K562 (cell line): ENCODE measurements around the gene RCOR1. TPM values are rescaled to one million over a fixed set of nuclear protein-coding genes. Genes with fewer than 3 reads are reported as not detected.
A peak's percentile ranks its signal among the peaks of the same experiment; 100 is the strongest.

Experiments
- FOXM1 ChIP-seq, 2 experiments: fragments of 450-650 bp in 1 of 2; sonication (generic) in 1 of 2; formaldehyde crosslinking in 1 of 2; IDR thresholded peaks; 2 replicates each; pipeline versions ENCODE4 v1.6.1 to v1.9.0; 2017 to 2022; ENCODE audit warnings: low read depth in 2 of 2, mild to moderate bottlenecking in 2 of 2, missing genetic modification reagents in 1 of 2, moderate library complexity in 1 of 2
- GATA2 ChIP-seq: sonication (generic); formaldehyde crosslinking; IDR thresholded peaks from 2 replicates; pipeline ENCODE4 v1.4.0; 2020; ENCODE audit warnings: mild to moderate bottlenecking, missing genetic modification reagents
- HNRNPL ChIP-seq: fragments of 200-400 bp; formaldehyde crosslinking; IDR thresholded peaks from 2 replicates; pipeline ENCODE4 v1.6.1; 2017; ENCODE audit warnings: low read depth, mild to moderate bottlenecking, low read length
- JUND ChIP-seq, 2 experiments: IDR thresholded peaks; 2 replicates in 1 of 2; 3 replicates in 1 of 2; pipeline ENCODE4 v1.6.1; 2011; ENCODE audit warnings: borderline replicate concordance in 2 of 2, low read depth in 2 of 2, low read length in 2 of 2, improper control_type of control experiment in 1 of 2, missing biosample characterization in 1 of 2, missing genetic modification characterization in 1 of 2, missing genetic modification reagents in 1 of 2
- KLF16 ChIP-seq: IDR thresholded peaks from 2 replicates; pipeline ENCODE4 v1.6.1; 2016; ENCODE audit warnings: antibody characterized with exemption
- POLR2AphosphoS5 ChIP-seq: IDR thresholded peaks from 2 replicates; pipeline ENCODE4 v1.6.1; 2011; ENCODE audit warnings: mild to moderate bottlenecking, low read depth, low read length, moderate library complexity; ENCODE audit not compliant: control insufficient read depth, insufficient read depth
- SMARCE1 ChIP-seq: fragments of 450-650 bp; IDR thresholded peaks from 2 replicates; pipeline ENCODE4 v1.7.1; 2016; ENCODE audit warnings: mild to moderate bottlenecking
- SOX6 ChIP-seq: fragments of 450-650 bp; IDR thresholded peaks from 2 replicates; pipeline ENCODE4 v1.6.1; 2014; ENCODE audit warnings: mild to moderate bottlenecking
- TEAD4 ChIP-seq, 2 experiments: sonication (generic) in 1 of 2; formaldehyde crosslinking in 1 of 2; IDR thresholded peaks; 2 replicates each; pipeline versions ENCODE4 v1.6.1 to v1.8.0; 2012 to 2022; ENCODE audit warnings: borderline replicate concordance in 1 of 2, inconsistent platforms in 1 of 2, low read length in 1 of 2, mild to moderate bottlenecking in 1 of 2, missing genetic modification reagents in 1 of 2
- TFAM ChIP-seq: fragments of 250-450 bp; sonication (Bioruptor Pico); conservative IDR thresholded peaks from 2 replicates; pipeline ENCODE4 v1.5.0; 2021; ENCODE audit warnings: mild to moderate bottlenecking, moderate library complexity
- polyA plus RNA-seq, 8 experiments: library from polyadenylated mRNA; depleted of rRNA in 4 of 8; stranded (reverse) in 5 of 8; unstranded in 3 of 8; fragments of >200 nt; fragmentation: Nextera tagmentation in 2 of 8; fragmentation: Illumina TruSeq in 1 of 8; extraction: Ambion mirVana in 2 of 8; extraction: Trizol in 1 of 8; gene quantifications; 2 replicates each; pipeline versions ENCODE4 v1.2.1 to v1.2.3, GENCODE V29; 2011 to 2014; ENCODE audit warnings: inconsistent platforms in 1 of 8, missing spikeins in 1 of 8
- total RNA-seq, 7 experiments: library from RNA; depleted of rRNA in 6 of 7; stranded (reverse); fragments of >200 nt in 6 of 7; fragmentation: Illumina TruSeq in 2 of 7; extraction: Trizol in 2 of 7; gene quantifications; 2 replicates each; pipeline versions ENCODE4 v1.2.1 to v1.2.3, GENCODE V29; 2011 to 2021; ENCODE audit warnings: low replicate concordance in 1 of 7
- TF ChIP-seq, protein P1 (sequence below): fragments of 250-450 bp; sonication (Bioruptor Pico); IDR thresholded peaks from 2 replicates; pipeline ENCODE4 v1.4.0; 2020
- TF ChIP-seq, protein P2 (sequence below): fragments of 450-650 bp; formaldehyde crosslinking; IDR thresholded peaks from 2 replicates; pipeline ENCODE4 v1.4.0; 2020; ENCODE audit warnings: mild to moderate bottlenecking
- TF ChIP-seq, protein P3 (sequence below): fragments of 450-650 bp; IDR thresholded peaks from 2 replicates; pipeline ENCODE4 v1.6.1; 2016; ENCODE audit warnings: antibody characterized with exemption
- TF ChIP-seq, protein P4 (sequence below), 3 experiments: fragments of 200-800 bp in 1 of 3; fragments of 250-450 bp in 1 of 3; fragments of 450-650 bp in 1 of 3; sonication (Bioruptor Pico) in 1 of 3; sonication (Bioruptor generic) in 1 of 3; formaldehyde crosslinking in 1 of 3; IDR thresholded peaks; 2 replicates each; pipeline versions ENCODE4 v1.6.1 to v1.8.0; 2016 to 2022; ENCODE audit warnings: mild to moderate bottlenecking in 2 of 3, missing genetic modification characterization in 2 of 3, missing compliant biosample characterization in 1 of 3, moderate library complexity in 1 of 3

Gene RCOR1
- total and polyA plus RNA-seq, 9 of the 15 experiments (the other 6 are each of a cell fraction or from before 2014, with no cell fraction given): 8.5 to 47.9 (median 20.9) TPM

DNA sequence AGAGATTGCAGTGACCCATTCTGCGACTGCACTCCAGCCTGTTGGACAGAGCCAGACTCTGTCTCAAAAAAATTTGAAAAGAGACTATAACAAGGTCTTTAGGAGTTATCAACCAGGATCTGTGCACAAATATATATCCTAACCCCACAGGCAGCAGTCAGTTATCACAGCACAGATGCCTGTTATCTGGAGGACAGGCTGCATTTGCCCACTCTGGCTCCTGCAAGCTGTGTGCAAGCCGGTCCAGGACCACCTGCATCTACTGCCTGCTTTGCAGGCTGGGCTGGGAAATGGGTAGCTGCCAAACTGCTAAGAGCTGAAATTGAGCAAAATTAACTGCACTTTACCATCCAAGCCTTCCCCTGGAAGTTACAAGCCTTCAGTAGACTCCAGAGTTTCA lies 21.4 kb upstream of the RCOR1 start (continued):
- TF ChIP-seq, protein P1, sequence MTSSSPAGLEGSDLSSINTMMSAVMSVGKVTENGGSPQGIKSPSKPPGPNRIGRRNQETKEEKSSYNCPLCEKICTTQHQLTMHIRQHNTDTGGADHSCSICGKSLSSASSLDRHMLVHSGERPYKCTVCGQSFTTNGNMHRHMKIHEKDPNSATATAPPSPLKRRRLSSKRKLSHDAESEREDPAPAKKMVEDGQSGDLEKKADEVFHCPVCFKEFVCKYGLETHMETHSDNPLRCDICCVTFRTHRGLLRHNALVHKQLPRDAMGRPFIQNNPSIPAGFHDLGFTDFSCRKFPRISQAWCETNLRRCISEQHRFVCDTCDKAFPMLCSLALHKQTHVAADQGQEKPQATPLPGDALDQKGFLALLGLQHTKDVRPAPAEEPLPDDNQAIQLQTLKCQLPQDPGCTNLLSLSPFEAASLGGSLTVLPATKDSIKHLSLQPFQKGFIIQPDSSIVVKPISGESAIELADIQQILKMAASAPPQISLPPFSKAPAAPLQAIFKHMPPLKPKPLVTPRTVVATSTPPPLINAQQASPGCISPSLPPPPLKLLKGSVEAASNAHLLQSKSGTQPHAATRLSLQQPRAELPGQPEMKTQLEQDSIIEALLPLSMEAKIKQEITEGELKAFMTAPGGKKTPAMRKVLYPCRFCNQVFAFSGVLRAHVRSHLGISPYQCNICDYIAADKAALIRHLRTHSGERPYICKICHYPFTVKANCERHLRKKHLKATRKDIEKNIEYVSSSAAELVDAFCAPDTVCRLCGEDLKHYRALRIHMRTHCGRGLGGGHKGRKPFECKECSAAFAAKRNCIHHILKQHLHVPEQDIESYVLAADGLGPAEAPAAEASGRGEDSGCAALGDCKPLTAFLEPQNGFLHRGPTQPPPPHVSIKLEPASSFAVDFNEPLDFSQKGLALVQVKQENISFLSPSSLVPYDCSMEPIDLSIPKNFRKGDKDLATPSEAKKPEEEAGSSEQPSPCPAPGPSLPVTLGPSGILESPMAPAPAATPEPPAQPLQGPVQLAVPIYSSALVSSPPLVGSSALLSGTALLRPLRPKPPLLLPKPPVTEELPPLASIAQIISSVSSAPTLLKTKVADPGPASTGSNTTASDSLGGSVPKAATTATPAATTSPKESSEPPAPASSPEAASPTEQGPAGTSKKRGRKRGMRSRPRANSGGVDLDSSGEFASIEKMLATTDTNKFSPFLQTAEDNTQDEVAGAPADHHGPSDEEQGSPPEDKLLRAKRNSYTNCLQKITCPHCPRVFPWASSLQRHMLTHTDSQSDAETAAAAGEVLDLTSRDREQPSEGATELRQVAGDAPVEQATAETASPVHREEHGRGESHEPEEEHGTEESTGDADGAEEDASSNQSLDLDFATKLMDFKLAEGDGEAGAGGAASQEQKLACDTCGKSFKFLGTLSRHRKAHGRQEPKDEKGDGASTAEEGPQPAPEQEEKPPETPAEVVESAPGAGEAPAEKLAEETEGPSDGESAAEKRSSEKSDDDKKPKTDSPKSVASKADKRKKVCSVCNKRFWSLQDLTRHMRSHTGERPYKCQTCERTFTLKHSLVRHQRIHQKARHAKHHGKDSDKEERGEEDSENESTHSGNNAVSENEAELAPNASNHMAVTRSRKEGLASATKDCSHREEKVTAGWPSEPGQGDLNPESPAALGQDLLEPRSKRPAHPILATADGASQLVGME (CRISPR knock-in tag): no peak
- TF ChIP-seq TEAD4 (IDR thresholded peaks at IDR 0.05; ENCODE audit: low read length): peak; percentile 87
- no peak for TF ChIP-seq TEAD4 (CRISPR knock-in tag; IDR thresholded peaks at IDR 0.05; ENCODE audit: borderline replicate concordance)
- no peak for TF ChIP-seq TFAM (CRISPR knock-in tag)
- peak; percentile 81 for TF ChIP-seq KLF16
- TF ChIP-seq, protein P2, sequence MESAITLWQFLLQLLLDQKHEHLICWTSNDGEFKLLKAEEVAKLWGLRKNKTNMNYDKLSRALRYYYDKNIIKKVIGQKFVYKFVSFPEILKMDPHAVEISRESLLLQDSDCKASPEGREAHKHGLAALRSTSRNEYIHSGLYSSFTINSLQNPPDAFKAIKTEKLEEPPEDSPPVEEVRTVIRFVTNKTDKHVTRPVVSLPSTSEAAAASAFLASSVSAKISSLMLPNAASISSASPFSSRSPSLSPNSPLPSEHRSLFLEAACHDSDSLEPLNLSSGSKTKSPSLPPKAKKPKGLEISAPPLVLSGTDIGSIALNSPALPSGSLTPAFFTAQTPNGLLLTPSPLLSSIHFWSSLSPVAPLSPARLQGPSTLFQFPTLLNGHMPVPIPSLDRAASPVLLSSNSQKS: no peak
- peak; percentile 52; the same call in 1 of the 2 replicates for TF ChIP-seq FOXM1 (IDR thresholded peaks at IDR 0.05; ENCODE audit: low read depth)
- TF ChIP-seq FOXM1 (CRISPR knock-in tag; IDR thresholded peaks at IDR 0.05; ENCODE audit: low read depth): no peak
- TF ChIP-seq, protein P3, sequence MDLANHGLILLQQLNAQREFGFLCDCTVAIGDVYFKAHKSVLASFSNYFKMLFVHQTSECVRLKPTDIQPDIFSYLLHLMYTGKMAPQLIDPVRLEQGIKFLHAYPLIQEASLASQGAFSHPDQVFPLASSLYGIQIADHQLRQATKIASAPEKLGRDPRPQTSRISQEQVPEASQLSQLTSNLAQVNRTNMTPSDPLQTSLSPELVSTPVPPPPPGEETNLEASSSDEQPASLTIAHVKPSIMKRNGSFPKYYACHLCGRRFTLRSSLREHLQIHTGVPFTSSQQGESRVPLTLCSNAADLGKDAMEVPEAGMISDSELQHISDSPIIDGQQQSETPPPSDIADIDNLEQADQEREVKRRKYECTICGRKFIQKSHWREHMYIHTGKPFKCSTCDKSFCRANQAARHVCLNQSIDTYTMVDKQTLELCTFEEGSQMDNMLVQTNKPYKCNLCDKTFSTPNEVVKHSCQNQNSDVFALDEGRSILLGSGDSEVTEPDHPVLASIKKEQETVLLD: no peak
- 0 out of 2 replicates have a peak, but pooled peaks have one; percentile 37 for TF ChIP-seq GATA2 (CRISPR knock-in tag)
- peak; percentile 61 for TF ChIP-seq SOX6
- peak; percentile 51; the same call in 1 of the 2 replicates for TF ChIP-seq POLR2AphosphoS5
- peak; percentile 14; the same call in 1 of the 2 replicates for TF ChIP-seq JUND (IDR thresholded peaks at IDR 0.05; ENCODE audit: borderline replicate concordance, low read depth, low read length)
- no peak for TF ChIP-seq JUND (tag; IDR thresholded peaks at IDR 0.05; ENCODE audit: borderline replicate concordance, low read depth, low read length)
- TF ChIP-seq, protein P4, sequence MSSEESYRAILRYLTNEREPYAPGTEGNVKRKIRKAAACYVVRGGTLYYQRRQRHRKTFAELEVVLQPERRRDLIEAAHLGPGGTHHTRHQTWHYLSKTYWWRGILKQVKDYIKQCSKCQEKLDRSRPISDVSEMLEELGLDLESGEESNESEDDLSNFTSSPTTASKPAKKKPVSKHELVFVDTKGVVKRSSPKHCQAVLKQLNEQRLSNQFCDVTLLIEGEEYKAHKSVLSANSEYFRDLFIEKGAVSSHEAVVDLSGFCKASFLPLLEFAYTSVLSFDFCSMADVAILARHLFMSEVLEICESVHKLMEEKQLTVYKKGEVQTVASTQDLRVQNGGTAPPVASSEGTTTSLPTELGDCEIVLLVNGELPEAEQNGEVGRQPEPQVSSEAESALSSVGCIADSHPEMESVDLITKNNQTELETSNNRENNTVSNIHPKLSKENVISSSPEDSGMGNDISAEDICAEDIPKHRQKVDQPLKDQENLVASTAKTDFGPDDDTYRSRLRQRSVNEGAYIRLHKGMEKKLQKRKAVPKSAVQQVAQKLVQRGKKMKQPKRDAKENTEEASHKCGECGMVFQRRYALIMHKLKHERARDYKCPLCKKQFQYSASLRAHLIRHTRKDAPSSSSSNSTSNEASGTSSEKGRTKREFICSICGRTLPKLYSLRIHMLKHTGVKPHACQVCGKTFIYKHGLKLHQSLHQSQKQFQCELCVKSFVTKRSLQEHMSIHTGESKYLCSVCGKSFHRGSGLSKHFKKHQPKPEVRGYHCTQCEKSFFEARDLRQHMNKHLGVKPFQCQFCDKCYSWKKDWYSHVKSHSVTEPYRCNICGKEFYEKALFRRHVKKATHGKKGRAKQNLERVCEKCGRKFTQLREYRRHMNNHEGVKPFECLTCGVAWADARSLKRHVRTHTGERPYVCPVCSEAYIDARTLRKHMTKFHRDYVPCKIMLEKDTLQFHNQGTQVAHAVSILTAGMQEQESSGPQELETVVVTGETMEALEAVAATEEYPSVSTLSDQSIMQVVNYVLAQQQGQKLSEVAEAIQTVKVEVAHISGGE (CRISPR knock-in tag; IDR thresholded peaks at IDR 0.05): 0 out of 6 replicates have a peak, but pooled peaks of 1 of the 3 experiments have one; percentile 27
- no peak for TF ChIP-seq HNRNPL
- TF ChIP-seq SMARCE1: peak; percentile 50; the same call in 1 of the 2 replicates
